Measurements from ENCODE around the gene FOS. TPM values are rescaled to one million over a fixed set of nuclear protein-coding genes. Genes with fewer than 3 reads are reported as not detected.
A peak's percentile ranks its signal among the peaks of the same experiment; 100 is the strongest.

FOS gene
- total RNA-seq, 2 donors from 2014 or later: 55.8 to 65.9 TPM

DNA sequence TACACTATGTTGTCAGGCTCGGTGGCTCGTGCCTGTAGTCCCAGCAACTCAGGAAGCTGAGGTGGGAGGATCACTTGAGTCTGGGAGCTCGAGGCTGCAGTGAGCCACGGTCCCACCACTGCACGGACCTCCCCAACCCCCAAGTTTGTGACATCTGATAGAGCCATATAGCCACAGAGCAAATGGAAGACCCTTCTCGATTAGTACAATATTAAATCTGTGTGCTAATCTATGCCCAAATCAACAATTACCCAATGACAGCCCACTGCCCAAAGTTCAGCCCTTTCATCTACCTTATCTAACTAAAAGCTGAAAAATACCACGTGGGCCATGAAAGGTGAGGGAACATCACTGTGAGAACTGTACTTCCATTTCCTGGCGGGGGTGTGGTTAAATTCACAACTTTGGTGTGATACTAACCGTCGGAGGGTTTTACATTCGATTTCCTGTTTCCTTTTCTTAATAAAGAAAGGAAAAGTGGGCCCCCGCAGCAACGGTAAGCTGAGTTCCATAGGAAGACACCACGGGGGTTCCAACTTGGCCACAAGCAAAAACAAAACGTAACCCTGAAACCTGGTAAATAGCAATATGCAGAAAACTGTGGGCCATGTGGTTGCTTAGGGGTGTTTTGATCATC lies 31.2 kb upstream of the FOS start:
- Mint-ChIP-seq H3K36me3 (no peaks in the 10 kb centered on the region), H3K9me3 (no peaks in the 10 kb centered on the region), H3K27ac (peak overlapping the region; percentile 79 to 83)
- DNase-seq (ENCODE audit: low spot score in 2 of 2) (peak; percentile 64 to 67), ATAC-seq (peak; percentile 18 to 67)

DNA sequence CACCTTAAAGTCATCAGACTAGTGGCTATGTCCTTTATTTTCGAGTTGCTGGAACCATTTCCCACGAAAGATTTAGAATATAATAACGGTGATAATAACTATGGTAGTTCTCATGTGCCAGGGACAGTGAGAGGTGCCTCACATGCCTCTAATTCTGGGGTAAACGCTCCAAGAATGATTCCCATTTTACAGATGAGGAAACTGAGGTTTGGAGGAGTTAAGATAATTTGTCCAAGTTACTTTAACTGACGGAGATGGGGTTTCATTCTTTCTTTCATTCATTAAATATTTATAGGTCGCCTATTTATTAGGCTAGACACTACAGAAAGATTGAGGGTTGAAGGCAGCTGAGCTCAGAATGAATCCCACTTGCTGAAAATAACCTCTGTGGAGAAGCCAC lies 30.7 kb upstream of the FOS start:
- ATAC-seq (no peak), DNase-seq (ENCODE audit: low spot score in 2 of 2) (no peak)
- Mint-ChIP-seq H3K27ac (peak overlapping the region; percentile 83 to 89), H3K36me3 (no peaks in the 10 kb centered on the region), H3K9me3 (no peaks in the 10 kb centered on the region)

DNA sequence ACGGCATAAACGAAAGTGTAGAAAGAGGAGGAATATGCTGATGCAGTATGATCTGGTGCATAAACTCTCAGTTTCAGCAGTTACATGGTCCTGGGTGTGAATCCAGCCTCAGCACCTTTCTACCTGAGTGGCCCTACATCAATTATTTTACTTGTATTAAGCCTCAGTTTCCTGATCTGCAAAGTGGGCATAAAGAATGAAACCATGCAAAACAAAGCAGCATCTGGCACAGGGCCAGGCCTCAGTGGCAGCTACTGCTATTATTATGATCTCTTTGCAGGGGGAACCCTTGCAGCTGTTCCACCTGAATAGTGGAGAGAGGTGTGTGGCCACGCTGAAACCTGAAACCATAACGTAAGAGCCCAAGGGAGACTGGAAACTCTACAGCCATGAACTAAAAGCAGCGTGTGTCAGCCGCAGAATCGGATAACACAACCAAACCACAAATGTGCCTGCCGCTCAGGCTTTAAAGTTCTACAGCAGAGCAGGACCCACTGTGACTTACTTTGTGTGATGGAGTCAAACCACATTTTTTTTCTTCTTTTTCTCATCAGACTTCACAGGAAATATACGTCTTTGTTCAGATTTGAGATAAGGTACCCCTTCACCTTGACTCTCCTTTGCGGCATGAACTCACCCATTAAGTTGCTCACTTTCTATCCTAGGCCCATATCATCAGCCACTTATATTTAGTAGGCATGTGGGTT lies 29.2 kb upstream of the FOS start:
- Mint-ChIP-seq H3K36me3 (no peaks in the 10 kb centered on the region), H3K27ac (peak overlapping the region; percentile 7 to 89), H3K9me3 (no peaks in the 10 kb centered on the region)
- DNase-seq (ENCODE audit: low spot score in 2 of 2): peak; percentile 74 to 91
- ATAC-seq: peak; percentile 84 to 86

GRCh38 chr14:75249958-75250336 lies 28.7 kb upstream of the FOS start:
- DNase-seq (ENCODE audit: low spot score in 2 of 2): no peak
- Mint-ChIP-seq H3K36me3 (no peaks in the 10 kb centered on the region), H3K27ac (peak overlapping the region in 1 of 2 donors; percentile 89), H3K9me3 (no peaks in the 10 kb centered on the region)
- ATAC-seq: no peak

DNA sequence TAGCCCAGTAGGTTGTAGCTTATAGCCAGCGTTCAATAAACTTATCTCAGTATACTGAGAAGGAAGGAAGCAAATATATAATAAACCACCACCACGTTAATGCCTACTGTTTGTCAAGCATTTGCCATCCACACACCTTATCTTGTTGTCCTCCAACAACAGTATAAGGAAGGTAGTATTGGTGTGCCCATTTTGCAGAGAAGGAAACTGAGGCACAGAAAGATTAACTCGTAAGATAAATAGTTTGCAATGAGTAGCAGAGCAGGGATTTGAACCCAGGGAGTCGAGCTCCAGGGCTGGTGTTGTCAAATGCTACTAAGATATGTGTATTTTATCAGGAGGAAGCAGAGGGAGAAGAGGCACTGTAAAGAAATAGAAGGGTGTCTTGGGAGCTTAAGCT lies 27.8 kb upstream of the FOS start:
- H3K27ac Mint-ChIP-seq: peak overlapping the region in 1 of 2 donors; percentile 89
- no peak for ATAC-seq
- no peaks in the 10 kb centered on the region for H3K36me3 Mint-ChIP-seq

DNA sequence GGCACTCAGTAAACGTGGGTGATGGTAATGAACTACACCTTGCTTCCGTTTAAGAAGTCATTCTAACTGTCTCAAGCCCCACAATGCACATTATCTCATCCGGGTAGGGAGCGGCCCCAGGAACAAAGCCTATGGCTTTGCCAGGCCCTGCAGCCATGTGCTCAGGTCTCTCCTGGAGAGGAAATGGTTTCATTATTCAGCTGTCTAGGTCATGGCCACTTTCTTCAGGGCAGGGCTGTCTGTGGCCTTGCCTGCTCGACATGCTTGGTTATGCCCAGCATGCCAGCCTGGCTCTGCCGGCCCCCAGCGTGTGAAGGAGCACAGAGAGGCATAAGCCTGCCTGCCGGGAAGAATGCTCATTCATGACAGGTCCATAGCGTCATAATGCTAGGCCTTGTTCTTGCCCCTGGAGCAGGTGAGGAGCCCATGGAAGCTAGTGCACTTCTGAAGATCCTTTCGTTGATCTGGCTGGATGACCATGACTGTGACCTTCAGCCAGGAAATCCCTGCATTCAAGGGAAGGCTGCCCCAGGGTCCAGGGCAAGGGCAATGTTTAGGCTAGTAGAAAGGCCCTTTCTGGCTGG lies 26.3 kb upstream of the FOS start:
- no peaks in the 10 kb centered on the region for H3K9me3 Mint-ChIP-seq
- ATAC-seq: no peak
- H3K27ac Mint-ChIP-seq: no peak overlapping the region
- H3K36me3 Mint-ChIP-seq: no peaks in the 10 kb centered on the region
- no peak for DNase-seq (ENCODE audit: low spot score in 2 of 2)

More for the DNA sequence above, 27.8 kb upstream of the FOS start:
- DNase-seq (ENCODE audit: low spot score in 2 of 2): no peak
- H3K9me3 Mint-ChIP-seq: no peaks in the 10 kb centered on the region

DNA sequence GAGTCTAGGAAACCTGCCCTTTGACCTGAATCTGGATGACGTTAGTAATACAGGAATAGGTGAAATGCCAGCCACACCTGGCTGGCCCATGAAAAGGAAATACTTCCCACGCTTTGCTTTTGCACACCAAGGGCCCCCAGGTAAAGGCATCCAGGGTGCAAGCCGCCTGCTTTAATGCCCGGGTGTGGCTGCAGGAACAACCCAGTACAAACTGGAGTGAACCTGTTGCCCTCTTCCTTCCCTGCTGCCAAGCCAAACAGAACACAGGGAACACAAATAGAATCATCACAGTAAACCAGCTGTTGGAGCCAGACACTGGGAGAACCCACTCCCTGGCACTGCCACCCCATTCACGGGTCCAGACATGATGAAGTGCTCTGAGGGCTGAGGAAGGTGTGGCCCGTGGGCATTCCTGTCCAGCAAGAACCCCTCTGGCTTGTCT lies 24.2 kb upstream of the FOS start:
- no peak for ATAC-seq
- H3K36me3 Mint-ChIP-seq: no peaks in the 10 kb centered on the region
- no peak overlapping the region for H3K27ac Mint-ChIP-seq
- H3K9me3 Mint-ChIP-seq: no peaks in the 10 kb centered on the region
- DNase-seq (ENCODE audit: low spot score in 2 of 2): no peak

DNA sequence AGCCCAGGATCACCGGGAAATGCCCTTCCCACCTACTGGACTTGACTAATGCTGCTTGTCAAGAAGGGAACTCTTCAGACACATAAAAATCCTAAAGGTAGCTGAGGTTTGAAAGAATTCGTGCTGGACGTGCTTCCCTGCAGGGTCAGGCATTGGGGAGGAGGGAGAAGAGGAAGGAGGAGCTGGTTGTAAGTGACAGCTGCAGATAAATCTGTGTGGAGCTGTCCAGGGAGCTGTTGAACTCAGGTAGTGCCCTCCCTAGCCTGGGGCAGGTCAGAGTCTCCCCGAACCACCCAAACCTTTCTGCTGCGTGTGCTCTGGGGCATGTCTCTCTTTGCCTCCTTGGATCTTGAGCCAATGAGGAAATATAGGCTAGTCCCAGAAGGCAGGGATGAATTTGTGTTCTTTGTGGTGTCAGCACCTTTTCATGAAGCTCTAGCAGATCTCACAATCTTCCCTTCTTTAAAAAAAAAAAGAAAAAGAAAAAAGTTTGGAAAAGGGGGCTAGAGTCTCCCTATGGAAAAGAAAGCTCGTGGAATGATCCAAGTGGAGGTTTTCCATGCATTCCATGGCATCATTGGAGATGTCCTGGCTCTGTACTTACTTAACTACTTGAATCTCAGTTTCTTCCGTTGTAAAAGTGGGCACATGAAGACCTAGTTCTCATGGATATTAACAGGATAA lies 23.6 kb upstream of the FOS start:
- H3K27ac Mint-ChIP-seq: no peak overlapping the region
- H3K9me3 Mint-ChIP-seq: no peaks in the 10 kb centered on the region

GRCh38 chr14:75258079-75258802 lies 20.4 kb upstream of the FOS start:
- no peak for DNase-seq (ENCODE audit: low spot score in 2 of 2)
- H3K36me3 Mint-ChIP-seq: no peaks in the 10 kb centered on the region
- ATAC-seq: no peak
- H3K9me3 Mint-ChIP-seq: no peaks in the 10 kb centered on the region
- H3K27ac Mint-ChIP-seq: peak overlapping the region; percentile 95 to 98

More for the DNA sequence above, 23.6 kb upstream of the FOS start:
- no peak for DNase-seq (ENCODE audit: low spot score in 2 of 2)
- ATAC-seq: no peak
- H3K36me3 Mint-ChIP-seq: no peaks in the 10 kb centered on the region

DNA sequence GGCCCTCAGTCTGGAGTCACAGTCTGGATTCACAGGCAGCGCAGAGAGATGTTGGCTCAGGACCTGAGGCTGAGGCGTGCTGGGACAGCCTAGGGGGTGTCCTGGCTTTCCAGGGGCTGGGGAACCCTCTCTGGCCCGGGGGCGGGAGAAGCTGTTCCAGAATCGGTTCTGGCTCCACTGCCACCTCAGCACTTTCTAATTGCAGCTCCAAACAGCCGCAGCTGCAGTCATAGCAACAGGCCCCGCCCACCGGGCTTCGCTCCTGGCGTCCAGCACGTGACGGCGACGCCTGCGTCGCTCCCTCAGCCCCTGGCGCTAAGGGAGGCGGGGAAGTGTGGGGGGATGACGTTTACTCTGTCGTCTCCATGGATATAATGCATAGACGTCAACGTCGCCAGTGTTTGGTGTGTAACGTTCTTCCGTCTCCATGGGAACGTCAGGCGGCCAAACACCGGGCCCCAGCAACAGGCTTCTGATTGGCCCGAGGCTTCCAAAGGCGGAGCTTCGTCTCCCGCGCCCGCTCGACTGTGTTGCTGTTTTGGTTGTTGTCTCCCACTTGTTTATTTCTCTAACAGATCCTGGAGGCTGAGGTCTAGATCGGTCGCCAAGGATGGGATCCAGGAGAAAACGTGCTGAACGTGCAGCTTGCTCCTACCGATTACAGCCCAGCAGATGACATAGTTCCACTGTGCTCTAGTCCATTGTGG lies 19.7 kb upstream of the FOS start:
- Mint-ChIP-seq H3K27ac (peak overlapping the region; percentile 95 to 99), H3K36me3 (no peaks in the 10 kb centered on the region), H3K9me3 (no peaks in the 10 kb centered on the region)
- DNase-seq (ENCODE audit: low spot score in 2 of 2) (peak; percentile 96), ATAC-seq (peak; percentile 98 to 99)

- no peaks in the 10 kb centered on the region for H3K9me3 Mint-ChIP-seq
- no peak for DNase-seq (ENCODE audit: low spot score in 2 of 2)
- H3K36me3 Mint-ChIP-seq: no peaks in the 10 kb centered on the region
- no peak for ATAC-seq
- H3K27ac Mint-ChIP-seq: peak overlapping the region; percentile 95 to 99
Measured at GRCh38 chr14:75259510-75259855, 19.1 kb upstream of the FOS start.

GRCh38 chr14:75260025-75260763 lies 18.4 kb upstream of the FOS start:
- no peaks in the 10 kb centered on the region for H3K9me3 Mint-ChIP-seq
- H3K36me3 Mint-ChIP-seq: no peaks in the 10 kb centered on the region
- ATAC-seq (no peak), DNase-seq (ENCODE audit: low spot score in 2 of 2) (no peak)
- H3K27ac Mint-ChIP-seq: peak overlapping the region; percentile 93 to 95

DNA sequence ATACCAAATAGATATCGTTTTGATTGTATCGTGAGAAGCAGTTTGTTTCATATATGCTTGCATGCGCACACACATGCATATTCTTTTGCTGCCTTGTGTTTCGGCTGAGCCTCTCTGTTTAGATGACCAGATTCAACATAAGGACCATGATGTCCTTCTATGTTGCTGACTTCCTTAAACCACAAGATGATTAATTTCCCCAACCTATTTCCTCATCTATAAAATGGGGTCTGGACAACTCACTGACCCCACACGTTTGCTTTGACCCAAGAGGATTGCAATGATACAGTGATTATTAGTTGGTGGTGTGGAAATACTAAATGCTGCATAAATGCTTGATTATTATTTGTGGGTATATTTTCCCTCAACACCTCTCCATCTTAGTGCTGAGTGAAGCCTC lies 16.8 kb upstream of the FOS start:
- Mint-ChIP-seq H3K36me3 (no peaks in the 10 kb centered on the region), H3K9me3 (no peaks in the 10 kb centered on the region), H3K27ac (no peak overlapping the region)
- DNase-seq (ENCODE audit: low spot score in 2 of 2) (no peak), ATAC-seq (no peak)

- Mint-ChIP-seq H3K27ac (no peak overlapping the region), H3K9me3 (no peaks in the 10 kb centered on the region), H3K36me3 (no peaks in the 10 kb centered on the region)
- DNase-seq (ENCODE audit: low spot score in 2 of 2) (no peak), ATAC-seq (no peak)
Measured at GRCh38 chr14:75262641-75263040, 16.0 kb upstream of the FOS start.

- Mint-ChIP-seq H3K36me3 (no peaks in the 10 kb centered on the region), H3K27ac (no peak overlapping the region), H3K9me3 (no peaks in the 10 kb centered on the region)
- ATAC-seq: no peak
- DNase-seq (ENCODE audit: low spot score in 2 of 2): no peak
Measured at GRCh38 chr14:75264036-75264435, 14.6 kb upstream of the FOS start.
